PC-3 (cell line): ENCODE results near the gene POLA1.

Source experiments
- EZH2 ChIP-seq: fragments of 300-600 bp; sonication (generic); IDR thresholded peaks from one replicate; pipeline ENCODE4 v1.6.1; 2017; ENCODE audit warnings: antibody characterized with exemption, mild to moderate bottlenecking, low read length; ENCODE audit not compliant: unreplicated experiment
- EZH2phosphoT487 ChIP-seq: fragments of 300-600 bp; sonication (generic); IDR thresholded peaks from 2 replicates; pipeline ENCODE4 v1.6.1; 2018; ENCODE audit warnings: mild to moderate bottlenecking, antibody characterized with exemption, low read length, borderline replicate concordance
- TF ChIP-seq, protein P1 (sequence below): fragments of 300-600 bp; sonication (generic); conservative IDR thresholded peaks from 2 replicates; pipeline ENCODE4 v1.5.1; 2017; ENCODE audit warnings: antibody characterized with exemption, low read depth, mild to moderate bottlenecking, low read length

GRCh38 chrX:24651783-24652182 lies 41.9 kb upstream of the POLA1 start:
- TF ChIP-seq, protein P1, sequence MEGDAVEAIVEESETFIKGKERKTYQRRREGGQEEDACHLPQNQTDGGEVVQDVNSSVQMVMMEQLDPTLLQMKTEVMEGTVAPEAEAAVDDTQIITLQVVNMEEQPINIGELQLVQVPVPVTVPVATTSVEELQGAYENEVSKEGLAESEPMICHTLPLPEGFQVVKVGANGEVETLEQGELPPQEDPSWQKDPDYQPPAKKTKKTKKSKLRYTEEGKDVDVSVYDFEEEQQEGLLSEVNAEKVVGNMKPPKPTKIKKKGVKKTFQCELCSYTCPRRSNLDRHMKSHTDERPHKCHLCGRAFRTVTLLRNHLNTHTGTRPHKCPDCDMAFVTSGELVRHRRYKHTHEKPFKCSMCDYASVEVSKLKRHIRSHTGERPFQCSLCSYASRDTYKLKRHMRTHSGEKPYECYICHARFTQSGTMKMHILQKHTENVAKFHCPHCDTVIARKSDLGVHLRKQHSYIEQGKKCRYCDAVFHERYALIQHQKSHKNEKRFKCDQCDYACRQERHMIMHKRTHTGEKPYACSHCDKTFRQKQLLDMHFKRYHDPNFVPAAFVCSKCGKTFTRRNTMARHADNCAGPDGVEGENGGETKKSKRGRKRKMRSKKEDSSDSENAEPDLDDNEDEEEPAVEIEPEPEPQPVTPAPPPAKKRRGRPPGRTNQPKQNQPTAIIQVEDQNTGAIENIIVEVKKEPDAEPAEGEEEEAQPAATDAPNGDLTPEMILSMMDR, result no peak
- TF ChIP-seq EZH2 (no peak), EZH2phosphoT487 (no peak)
